AG10803 (cell line): ENCODE measurements around the gene LAMA2.

Experiments
- DNase-seq: peaks from one replicate; pipeline ENCODE4 v3.0.0; 2010; ENCODE audit warnings: low read depth
- H3K4me3 ChIP-seq: 2 replicates; pipeline ENCODE4 v1.5.1; 2011; ENCODE audit warnings: mild to moderate bottlenecking, low read length, control low read depth
- CTCF ChIP-seq: conservative IDR thresholded peaks from 2 replicates; pipeline ENCODE4 v1.5.1; 2011; ENCODE audit warnings: mild to moderate bottlenecking, low read length, control low read depth, inconsistent platforms

Gene LAMA2

GRCh38 chr6:128855581-128856085 is 27.3 kb upstream of the LAMA2 start:
- no peak for TF ChIP-seq CTCF
- DNase-seq, result no peak
- no peak overlapping the region for H3K4me3 ChIP-seq

GRCh38 chr6:128857806-128858205 is 25.1 kb upstream of the LAMA2 start:
- TF ChIP-seq CTCF, result no peak
- DNase-seq, result no peak
- H3K4me3 ChIP-seq, result no peak overlapping the region

- H3K4me3 ChIP-seq, result no peak overlapping the region
- TF ChIP-seq CTCF, result no peak
- DNase-seq, result no peak
Measured at GRCh38 chr6:128860782-128861181, 22.2 kb upstream of the LAMA2 start.

- DNase-seq, result no peak
- TF ChIP-seq CTCF, result no peak
- H3K4me3 ChIP-seq, result no peak overlapping the region
Measured at GRCh38 chr6:128863983-128864382, 19.0 kb upstream of the LAMA2 start.

GRCh38 chr6:128870746-128871145 is 12.2 kb upstream of the LAMA2 start:
- TF ChIP-seq CTCF, result no peak
- no peak for DNase-seq
- no peak overlapping the region for H3K4me3 ChIP-seq

GRCh38 chr6:128874863-128875262 is 8.1 kb upstream of the LAMA2 start:
- TF ChIP-seq CTCF, result no peak
- no peak overlapping the region for H3K4me3 ChIP-seq
- no peak for DNase-seq

GRCh38 chr6:128882560-128882959 is 378 bp upstream of the LAMA2 start:
- peak overlapping the region; percentile 75 for H3K4me3 ChIP-seq
- DNase-seq, result peak; percentile 17
- no peak for TF ChIP-seq CTCF
